Glomerular visceral epithelial cell (primary cell): ENCODE measurements around the gene INPP5A.
"Not testable (repeated sequence)": the region's sequence is repeated elsewhere in the genome, so short reads cannot be mapped to it uniquely, and the experiment has no call there.

Experiments used
- DNase-seq: peaks from one replicate; pipeline ENCODE4 v3.0.0-alpha.2; 2016; ENCODE audit errors: extremely low spot score

The INPP5A gene

GRCh38 chr10:132659206-132660091, 121.9 kb downstream of the INPP5A start:
- no peak for DNase-seq

- DNase-seq: no peak
Observed at GRCh38 chr10:132660385-132660784, 122.8 kb downstream of the INPP5A start.

- no peak for DNase-seq
Observed at GRCh38 chr10:132662186-132662920, 124.8 kb downstream of the INPP5A start.

GRCh38 chr10:132663666-132664365, 126.2 kb downstream of the INPP5A start:
- DNase-seq: peak; percentile 33

- no peak for DNase-seq
Observed at GRCh38 chr10:132664407-132664806, 126.8 kb downstream of the INPP5A start.

- no peak for DNase-seq
Observed at GRCh38 chr10:132664883-132665282, 127.3 kb downstream of the INPP5A start.

- DNase-seq: peak; percentile 87
Observed at GRCh38 chr10:132665946-132666704, 128.5 kb downstream of the INPP5A start.

- peak; percentile 11 for DNase-seq
Observed at GRCh38 chr10:132666705-132667341, 129.2 kb downstream of the INPP5A start.

- DNase-seq: peak; percentile 81
Observed at GRCh38 chr10:132667342-132668047, 129.9 kb downstream of the INPP5A start.

- no peak for DNase-seq
Observed at GRCh38 chr10:132668048-132668394, 130.4 kb downstream of the INPP5A start.

- DNase-seq: no peak
Observed at GRCh38 chr10:132669208-132669861, 131.7 kb downstream of the INPP5A start.

GRCh38 chr10:132670546-132671227, 133.1 kb downstream of the INPP5A start:
- no peak for DNase-seq

GRCh38 chr10:132671228-132672154, 133.9 kb downstream of the INPP5A start:
- DNase-seq: no peak

GRCh38 chr10:132673746-132674145, 136.2 kb downstream of the INPP5A start:
- DNase-seq: not testable (repeated sequence)

- no peak for DNase-seq
Observed at GRCh38 chr10:132674311-132674710, 136.7 kb downstream of the INPP5A start.

- DNase-seq: no peak
Observed at GRCh38 chr10:132675031-132675740, 137.6 kb downstream of the INPP5A start.

- DNase-seq: no peak
Observed at GRCh38 chr10:132676193-132676891, 138.8 kb downstream of the INPP5A start.
